Medulla oblongata (tissue), 1 donor: ENCODE results near the gene IMMT.
"Not testable (repeated sequence)": the region's sequence is repeated elsewhere in the genome, so short reads cannot be mapped to it uniquely, and the experiment has no call there.

ENCODE experiments used
- DNase-seq: peaks from one replicate; pipeline ENCODE4 v3.0.0-alpha.2; 2015; ENCODE audit errors: extremely low spot score

Gene IMMT

DNA sequence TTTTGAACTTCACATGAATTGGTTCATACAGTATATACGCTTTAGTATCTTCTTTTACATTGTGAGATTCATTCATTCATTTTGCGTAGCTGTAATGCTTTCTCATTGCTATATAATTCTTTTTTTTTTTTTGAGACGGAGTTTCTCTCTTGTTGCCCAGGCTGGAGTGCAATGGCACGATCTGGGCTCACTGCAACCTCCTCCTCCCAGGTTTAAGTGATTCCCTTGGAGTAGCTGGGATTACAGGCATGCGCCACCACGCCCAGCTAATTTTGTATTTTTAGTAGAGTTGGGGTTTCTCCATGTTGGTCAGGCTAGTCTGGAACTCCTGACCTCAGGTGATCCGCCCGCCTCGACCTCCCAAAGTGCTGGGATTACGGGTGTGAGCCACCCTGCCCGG, 5.3 kb upstream of the IMMT start:
- DNase-seq, result not testable (repeated sequence)

DNA sequence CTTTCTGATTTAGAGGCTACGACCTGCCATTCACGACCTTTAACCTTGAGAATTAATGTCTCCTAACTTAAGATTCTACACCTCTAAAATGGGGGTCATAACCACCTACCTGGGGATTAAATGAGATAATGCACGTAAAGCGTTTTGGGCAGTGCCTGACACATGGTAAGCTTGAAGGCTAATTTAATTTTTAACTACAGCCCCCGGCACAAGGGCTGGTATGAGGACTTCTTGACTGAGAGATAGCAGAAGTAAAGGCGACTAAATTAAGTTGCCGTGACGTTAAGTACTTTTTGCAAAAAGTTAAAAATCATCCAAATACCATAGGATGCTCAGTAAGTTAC, 4.5 kb upstream of the IMMT start:
- DNase-seq, result no peak

GRCh38 chr2:86195808-86196387, 636 bp upstream of the IMMT start:
- DNase-seq, result no peak

DNA sequence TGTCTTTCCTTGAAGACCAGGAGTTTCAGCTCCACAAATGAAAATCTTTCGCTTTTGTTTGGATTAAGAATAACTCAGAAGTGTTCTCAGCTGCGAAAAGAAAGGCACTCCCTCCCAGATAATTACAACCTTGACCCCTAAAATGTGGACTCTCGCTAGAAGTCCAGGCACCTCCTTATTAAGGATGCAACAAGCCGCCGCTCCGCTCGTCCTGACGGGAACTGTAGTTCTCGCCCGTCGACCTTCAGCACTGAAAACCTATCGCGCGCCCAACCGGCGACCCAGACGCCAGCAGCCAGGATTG, 559 bp downstream of the IMMT start:
- DNase-seq, result peak; percentile 95

- DNase-seq, result no peak
These were observed 1.2 kb downstream of the IMMT start for GRCh38 chr2:86193901-86194567.

DNA sequence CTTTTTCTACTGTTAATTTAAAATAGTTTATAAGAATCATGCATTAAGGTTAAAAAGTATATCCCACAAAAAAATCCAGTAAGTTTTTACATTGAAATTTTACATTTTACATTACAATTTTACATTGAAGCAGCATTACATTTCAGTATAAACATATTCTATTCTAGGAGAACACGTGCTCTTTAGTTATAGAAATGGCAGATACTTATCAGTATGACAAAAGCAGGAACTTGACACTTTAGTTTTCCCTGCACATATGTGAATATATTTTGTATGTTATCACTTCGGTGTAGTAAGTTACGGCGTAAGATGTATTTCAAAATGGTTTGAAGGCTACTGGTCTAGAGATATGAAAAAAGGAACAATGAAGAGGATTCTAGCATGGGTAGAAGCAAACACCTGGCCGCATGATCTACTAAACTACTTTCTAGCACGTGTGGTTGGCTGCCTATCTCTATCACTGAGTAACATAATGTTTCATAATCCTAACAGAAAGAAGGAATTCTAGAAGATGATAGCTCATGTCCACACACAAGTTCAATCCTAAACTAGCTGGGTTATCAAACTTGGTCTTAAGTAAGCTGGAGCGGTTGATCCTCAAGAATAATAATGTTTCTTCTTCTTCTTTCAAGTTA, 5.4 kb downstream of the IMMT start:
- DNase-seq, result no peak

GRCh38 chr2:86186431-86186830, 8.8 kb downstream of the IMMT start:
- DNase-seq, result no peak

GRCh38 chr2:86185517-86186212, 9.6 kb downstream of the IMMT start:
- DNase-seq, result no peak

- no peak for DNase-seq
These were observed 18.7 kb downstream of the IMMT start for GRCh38 chr2:86176597-86176996.

GRCh38 chr2:86175828-86176227, 19.4 kb downstream of the IMMT start:
- no peak for DNase-seq

DNA sequence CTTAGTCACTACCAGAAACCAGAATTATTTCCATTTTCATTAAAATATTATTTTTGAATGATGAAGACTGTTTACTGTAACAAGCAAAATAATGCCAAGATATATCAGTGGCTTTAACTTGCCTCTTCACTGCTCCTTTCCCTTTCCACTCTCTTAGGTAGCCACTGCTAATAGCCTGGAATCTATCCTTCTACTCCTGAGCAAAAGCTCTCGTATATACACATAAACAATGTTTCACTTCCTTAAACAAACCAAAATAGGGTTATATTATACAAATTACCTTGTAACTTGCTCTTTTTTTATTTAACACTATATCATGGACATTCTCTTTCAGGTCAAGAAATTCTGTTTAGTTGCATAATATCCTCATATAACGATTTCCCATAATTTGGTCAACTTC, 20.8 kb downstream of the IMMT start:
- no peak for DNase-seq

GRCh38 chr2:86172610-86173009, 22.7 kb downstream of the IMMT start:
- no peak for DNase-seq

GRCh38 chr2:86171295-86171694, 24.0 kb downstream of the IMMT start:
- DNase-seq, result peak; percentile 11

- DNase-seq, result no peak
These were observed 24.8 kb downstream of the IMMT start for GRCh38 chr2:86170449-86170848.

DNA sequence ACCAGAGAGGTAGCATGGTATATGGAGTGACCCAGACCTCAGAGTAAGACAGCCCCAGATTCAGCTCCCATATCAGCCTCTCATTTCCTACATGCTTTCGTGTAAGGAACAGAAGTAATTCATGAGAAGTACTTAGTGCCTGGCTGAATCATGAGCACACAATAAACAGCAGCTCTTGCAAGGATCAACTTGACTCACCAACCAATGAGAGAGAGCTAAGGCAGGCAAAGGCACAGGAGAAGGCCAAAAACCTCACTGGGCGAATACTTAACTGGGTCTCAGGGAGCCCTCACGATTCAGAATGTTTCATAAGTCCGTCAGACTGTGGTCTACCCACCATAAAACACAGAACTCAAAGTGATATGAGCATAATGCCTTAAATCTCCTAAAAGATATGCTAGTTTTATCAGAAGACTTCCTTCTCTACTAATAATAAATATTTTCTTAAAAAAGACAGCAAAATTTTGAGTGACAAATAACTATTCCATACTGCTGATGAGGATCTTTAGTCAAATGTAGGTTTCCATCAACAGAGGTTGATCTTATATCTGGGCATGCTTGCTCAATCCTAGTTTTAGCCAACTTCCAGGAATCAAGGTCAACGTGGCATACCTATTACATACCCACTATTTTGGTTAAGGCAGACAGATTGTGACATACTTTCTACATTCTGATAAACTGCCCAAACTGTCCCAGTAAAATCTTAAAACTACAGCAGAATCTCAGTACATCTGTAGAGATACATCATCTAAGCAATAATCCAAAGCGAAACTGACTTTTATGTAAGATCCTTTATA, 34.9 kb downstream of the IMMT start:
- no peak for DNase-seq

GRCh38 chr2:86158286-86158685, 37.0 kb downstream of the IMMT start:
- DNase-seq, result no peak

- DNase-seq, result no peak
These were observed 38.2 kb downstream of the IMMT start for GRCh38 chr2:86157009-86157556.

GRCh38 chr2:86150502-86150901, 44.8 kb downstream of the IMMT start:
- no peak for DNase-seq

DNA sequence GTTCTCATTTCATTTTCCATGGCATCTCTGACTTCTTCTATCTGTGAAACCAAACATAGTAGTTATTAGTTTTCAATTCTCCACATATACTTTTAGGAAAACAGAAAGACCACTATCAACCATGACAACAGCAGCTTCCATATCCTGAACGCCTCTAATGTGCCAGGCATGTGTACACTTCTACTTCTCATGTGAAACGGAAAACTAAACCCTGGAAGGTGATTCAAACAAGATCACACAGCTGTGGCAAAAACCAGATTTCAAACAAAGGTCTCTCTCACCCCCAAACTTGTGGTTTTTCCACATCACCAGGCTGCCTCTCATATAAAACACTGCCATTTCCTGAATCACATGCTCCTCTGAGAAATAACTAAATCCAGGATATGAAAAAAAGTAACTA, 47.5 kb downstream of the IMMT start:
- no peak for DNase-seq

GRCh38 chr2:86143926-86144685, 51.2 kb downstream of the IMMT start:
- no peak for DNase-seq

DNA sequence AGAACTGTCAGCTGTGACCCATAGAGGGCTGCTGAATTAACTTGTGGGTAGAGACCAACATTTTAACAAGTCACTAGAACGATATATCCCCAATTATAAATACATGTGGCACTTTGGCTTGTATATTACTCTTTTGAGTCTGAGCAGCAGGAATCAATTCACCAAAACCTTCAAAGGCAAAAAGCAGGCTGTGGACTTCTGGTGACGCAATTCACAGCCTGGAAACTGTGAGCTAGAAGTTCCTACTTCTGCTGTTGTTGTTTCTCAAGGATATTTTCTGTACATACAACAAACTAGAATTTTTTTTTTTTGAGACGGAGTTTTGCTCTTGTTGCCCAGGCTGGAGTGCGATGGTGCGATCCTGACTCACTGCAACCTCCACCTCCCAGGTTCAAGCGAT, 52.0 kb downstream of the IMMT start:
- no peak for DNase-seq
